GM18873 (cell line): ENCODE measurements around the gene PPP2R2B.

ENCODE experiments used
- ATAC-seq: cut with Tn5 transposase; IDR thresholded peaks from one replicate; pipeline ENCODE4 v1.9.1; 2021; ENCODE audit warnings: mild to moderate bottlenecking, moderate library complexity, moderate number of reproducible peaks; ENCODE audit not compliant: unreplicated experiment, low FRiP score

The PPP2R2B gene

GRCh38 chr5:146832985-146833732 lies 45.4 kb downstream of the PPP2R2B start:
- no peak for ATAC-seq

GRCh38 chr5:146828385-146828784 lies 50.2 kb downstream of the PPP2R2B start:
- ATAC-seq, result no peak

GRCh38 chr5:146827901-146828300 lies 50.7 kb downstream of the PPP2R2B start:
- no peak for ATAC-seq

GRCh38 chr5:146825033-146825432 lies 53.5 kb downstream of the PPP2R2B start:
- no peak for ATAC-seq

GRCh38 chr5:146821732-146822131 lies 56.8 kb downstream of the PPP2R2B start:
- no peak for ATAC-seq

GRCh38 chr5:146820987-146821386 lies 57.6 kb downstream of the PPP2R2B start:
- no peak for ATAC-seq

GRCh38 chr5:146818822-146819221 lies 59.7 kb downstream of the PPP2R2B start:
- ATAC-seq, result no peak

- ATAC-seq, result no peak
Measured at GRCh38 chr5:146817973-146818372, 60.6 kb downstream of the PPP2R2B start.

- ATAC-seq, result no peak
Measured at GRCh38 chr5:146816775-146817387, 61.7 kb downstream of the PPP2R2B start.

GRCh38 chr5:146815411-146815810 lies 63.1 kb downstream of the PPP2R2B start:
- no peak for ATAC-seq

GRCh38 chr5:146813346-146814157 lies 65.0 kb downstream of the PPP2R2B start:
- ATAC-seq, result no peak

- no peak for ATAC-seq
Measured at GRCh38 chr5:146805081-146805480, 73.5 kb downstream of the PPP2R2B start.

- no peak for ATAC-seq
Measured at GRCh38 chr5:146802945-146803522, 75.5 kb downstream of the PPP2R2B start.

GRCh38 chr5:146799671-146800070 lies 78.9 kb downstream of the PPP2R2B start:
- no peak for ATAC-seq

- no peak for ATAC-seq
Measured at GRCh38 chr5:146799231-146799630, 79.3 kb downstream of the PPP2R2B start.

GRCh38 chr5:146797658-146798057 lies 80.9 kb downstream of the PPP2R2B start:
- ATAC-seq, result no peak

- ATAC-seq, result no peak
Measured at GRCh38 chr5:146796911-146797310, 81.6 kb downstream of the PPP2R2B start.

- no peak for ATAC-seq
Measured at GRCh38 chr5:146796144-146796543, 82.4 kb downstream of the PPP2R2B start.

- no peak for ATAC-seq
Measured at GRCh38 chr5:146794326-146795029, 84.1 kb downstream of the PPP2R2B start.

- ATAC-seq, result no peak
Measured at GRCh38 chr5:146793709-146794108, 84.8 kb downstream of the PPP2R2B start.
